SHP77 treated with DMSO at 0.1 percent for 48 hours (cell line): Measurements from ENCODE around the gene CPVL.

Experiments used
- DNase-seq: peaks from one replicate; lab custom pipeline; 2025; lab: John Stamatoyannopoulos, UW

The CPVL gene

DNA sequence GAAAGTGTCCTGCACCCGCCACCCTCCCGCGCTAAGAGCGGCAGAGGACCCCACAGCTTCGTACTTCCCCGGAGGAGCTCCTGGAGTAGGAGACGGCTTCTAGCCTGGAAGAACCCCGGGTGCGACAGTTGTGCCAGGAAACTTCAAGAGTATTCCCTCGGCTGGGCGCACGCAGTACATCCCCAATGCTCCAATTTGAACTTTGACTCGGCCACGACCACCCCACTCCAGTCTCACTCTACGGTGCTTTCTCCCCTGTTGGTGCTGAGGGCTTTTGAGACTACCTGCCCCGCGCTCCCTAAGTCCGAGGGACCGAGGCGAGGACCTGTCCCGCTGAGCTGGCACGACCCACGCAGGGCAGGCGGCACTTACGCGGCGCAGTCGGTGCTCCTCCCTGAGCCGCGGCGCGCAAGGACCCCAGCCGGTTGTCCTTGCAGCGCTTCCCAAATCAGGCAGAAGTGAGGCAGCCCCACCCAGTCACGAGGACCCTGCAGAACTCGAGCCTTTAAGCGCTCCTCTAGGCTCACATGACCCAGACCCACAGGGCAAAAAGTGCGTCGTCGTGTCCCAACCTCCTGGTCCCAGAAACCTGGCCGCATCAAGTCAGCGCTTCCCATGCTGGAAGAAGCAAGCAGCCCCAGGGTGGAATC is at the start of gene CPVL:
Gene CPVL (minus strand): TSS at position 481 of the 650 bp plus-strand sequence. CDS start 25,476 bp downstream, outside the sequence.
- peak; percentile 51 for DNase-seq

DNA sequence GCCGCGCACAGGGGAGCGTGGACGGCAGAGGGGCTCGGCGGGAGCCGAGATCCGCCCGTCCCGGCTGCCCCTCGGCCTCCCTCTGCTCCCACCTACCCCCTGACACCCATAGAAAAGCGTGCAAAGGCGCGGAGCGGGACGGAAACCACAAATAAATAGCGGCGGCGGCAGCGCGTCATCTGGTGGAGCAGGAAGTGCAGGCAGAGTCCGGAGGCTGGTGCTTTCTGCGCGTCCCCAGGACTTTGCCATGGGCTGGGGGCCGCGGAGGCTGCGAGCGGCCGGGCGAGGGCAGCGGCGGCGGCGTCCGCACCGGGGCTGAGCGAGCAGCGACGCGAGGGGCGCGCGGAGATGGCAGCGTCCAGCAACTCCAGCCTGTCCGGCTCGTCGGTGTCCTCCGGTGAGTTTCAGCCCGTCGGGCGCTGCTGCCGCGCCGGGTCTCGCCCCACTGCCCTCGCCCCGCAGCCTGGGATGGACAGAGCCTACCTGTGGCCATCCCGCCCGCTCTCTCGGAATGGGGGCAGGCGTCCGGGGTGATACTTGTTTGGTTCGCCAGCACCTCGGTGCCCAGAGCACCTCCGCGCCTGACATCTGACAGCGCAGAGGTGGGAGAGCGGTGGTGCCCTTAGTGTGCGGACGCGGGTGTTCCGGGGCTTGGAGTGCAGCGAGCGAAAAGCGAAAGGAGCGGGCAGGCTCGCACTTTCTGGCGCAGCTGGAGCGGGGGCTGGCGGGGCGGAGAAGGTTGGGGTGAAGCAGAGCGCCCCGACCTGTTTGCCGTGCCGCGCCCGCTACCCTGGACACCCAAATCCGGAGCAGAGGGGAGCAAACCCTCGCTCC is 48.5 kb upstream of the CPVL start, which contains the start of gene CHN2:
Gene CHN2 (plus strand): TSS at position 182 of the 834 bp plus-strand sequence.
- peak; percentile 72 for DNase-seq

DNA sequence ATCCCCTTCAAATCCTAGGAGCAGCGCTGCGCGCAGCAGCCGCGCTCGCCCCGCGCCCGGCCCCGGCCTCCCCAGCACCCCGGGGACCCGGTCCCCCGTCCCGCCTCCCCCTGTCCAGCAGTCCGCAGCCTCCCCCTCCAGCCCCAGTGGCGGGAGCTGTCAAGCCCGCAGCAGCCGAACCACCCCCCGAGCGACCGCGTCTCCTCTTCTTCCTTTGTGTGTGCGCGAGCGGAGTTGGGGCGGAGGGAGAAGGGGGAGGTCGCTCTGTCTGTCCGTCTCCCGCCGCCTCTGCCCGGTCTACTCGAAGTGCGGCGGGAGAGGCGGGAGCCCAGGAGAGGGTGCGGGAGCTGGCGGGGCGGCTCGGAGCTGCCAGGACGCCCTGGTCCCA is 47.9 kb upstream of the CPVL start:
- DNase-seq = no peak

DNA sequence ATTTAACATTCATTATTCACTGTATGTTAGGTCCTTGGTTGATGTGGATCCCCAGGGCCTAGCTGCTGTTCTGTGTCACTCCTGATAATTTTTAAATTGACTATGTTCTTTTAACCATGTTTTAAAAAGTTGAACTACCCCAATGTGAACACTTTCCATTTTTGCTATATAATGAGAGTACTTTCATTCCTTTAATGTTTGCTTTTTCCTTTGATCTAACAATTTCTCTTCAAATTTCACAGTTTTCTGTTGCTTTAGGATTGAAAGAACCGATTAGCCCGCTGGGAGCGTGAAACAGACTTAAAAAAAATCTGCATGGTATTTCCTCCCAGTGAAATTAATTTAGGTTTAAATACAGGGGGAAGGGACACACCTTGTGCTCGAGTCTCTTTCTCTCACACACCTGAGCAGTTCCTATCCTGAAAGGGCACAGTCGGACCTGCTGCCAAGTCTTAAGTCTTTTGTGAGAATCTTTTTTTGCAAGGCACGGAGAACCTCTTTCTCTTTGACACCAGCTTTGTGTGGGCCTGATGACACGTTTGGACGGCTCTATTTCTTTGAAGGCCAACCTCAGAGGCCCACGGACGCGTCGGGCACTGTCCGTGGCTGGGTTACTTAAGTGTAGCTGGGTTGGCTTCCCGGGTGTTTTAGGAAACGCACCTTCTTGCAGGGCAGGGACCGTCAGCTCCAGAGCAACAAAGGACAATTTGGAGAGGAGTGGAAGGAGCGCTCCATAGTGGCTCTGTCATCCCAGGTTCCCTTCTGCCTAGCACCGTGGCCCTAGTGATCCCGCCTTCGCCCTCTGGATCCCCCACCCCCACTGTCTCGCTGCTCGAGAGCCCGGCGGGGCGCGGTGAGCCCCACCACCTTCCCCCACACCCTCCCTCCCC is 47.2 kb upstream of the CPVL start:
- peak; percentile 39 for DNase-seq

DNA sequence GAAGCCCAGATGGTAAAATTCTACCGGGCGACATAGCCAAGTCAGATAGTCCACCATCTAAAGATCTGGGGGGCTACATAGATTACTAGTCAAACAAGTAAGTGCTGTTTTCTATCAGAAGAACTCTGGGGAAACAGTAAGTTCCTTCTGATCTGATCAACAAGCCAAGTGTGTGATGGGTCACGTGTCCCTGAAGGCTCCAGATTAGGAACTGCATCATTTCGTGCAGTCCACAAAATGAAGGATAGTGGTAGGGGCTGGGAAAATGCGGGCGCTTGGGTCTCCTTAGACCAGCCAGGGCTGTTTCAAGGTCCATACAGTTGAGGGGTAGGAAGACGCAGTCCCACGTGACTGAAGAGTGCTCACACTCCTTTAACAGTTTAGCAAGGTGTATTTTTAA is 46.5 kb upstream of the CPVL start:
- DNase-seq = no peak

DNA sequence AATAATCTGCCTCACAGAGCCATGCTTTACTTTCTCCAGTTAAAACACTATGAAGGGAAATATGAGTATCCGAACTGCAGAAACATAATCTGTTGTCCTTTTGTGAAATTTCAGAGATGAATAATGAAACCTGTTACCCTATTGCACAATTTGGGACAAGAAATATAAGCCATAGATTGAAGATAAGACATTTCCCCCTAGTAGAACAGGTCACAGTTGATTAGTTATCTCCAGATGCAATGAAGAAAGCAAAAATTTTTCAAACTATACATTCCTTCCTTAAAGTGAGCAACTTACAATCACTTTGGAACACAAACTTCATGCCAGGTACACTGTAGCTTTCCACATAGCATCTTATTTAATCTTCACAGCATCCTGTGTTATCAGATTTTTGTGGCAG is 46.0 kb upstream of the CPVL start:
- DNase-seq = no peak

DNA sequence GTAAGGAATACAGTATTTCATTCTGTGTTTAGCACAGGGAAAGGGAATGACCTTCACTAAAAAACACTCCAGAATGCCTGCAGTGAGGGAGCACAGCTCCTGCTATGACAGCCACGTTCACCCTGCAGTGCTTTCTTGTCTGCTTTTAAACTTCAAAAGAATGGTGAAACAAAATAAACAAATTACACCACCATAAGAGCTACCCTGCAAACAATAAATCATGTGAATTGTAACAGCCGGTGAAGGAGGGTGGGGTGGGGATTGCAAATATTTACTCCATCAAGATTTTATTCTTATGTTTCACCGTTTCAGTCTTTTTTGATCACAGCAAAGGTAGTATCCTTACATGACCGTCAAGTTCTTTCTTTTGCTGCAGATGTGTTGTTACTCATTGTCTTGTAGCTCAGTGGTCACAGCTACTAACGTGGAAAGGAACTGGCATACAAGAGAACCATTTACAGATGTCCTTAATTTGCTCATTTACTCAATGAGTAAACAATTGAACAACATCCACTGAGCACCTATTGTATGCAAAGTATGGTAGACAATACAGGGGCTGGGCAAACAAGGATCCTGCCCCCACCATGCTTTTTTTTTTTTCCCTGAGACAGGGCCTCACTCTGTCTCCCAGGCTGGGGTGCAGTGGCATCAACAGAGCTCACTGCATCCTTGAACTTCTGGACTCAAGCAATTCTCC is 44.2 kb upstream of the CPVL start:
- DNase-seq = peak; percentile 40

DNA sequence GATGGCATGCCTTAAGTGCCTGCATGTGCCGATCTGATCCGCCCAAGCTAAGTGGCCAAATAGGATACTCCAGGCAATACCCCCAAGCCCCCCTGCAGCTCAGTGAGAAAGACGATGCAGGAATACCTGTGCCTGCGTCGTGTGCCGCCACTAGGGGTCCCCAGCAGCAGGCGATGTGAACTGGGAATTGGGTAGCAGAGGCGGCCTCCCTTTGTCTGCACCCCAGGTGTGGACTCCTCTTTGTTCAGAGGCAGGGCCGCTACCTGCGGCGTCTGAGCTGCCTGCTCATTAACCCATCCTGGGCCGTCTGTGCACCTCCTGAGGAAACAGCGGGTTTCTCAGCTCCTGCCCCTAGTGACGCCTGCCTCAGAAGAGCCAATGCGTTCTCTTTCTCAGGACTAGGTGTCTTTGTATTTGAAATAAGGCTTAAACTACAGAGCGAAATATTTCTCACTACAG is 43.4 kb upstream of the CPVL start:
- DNase-seq = peak; percentile 87

DNA sequence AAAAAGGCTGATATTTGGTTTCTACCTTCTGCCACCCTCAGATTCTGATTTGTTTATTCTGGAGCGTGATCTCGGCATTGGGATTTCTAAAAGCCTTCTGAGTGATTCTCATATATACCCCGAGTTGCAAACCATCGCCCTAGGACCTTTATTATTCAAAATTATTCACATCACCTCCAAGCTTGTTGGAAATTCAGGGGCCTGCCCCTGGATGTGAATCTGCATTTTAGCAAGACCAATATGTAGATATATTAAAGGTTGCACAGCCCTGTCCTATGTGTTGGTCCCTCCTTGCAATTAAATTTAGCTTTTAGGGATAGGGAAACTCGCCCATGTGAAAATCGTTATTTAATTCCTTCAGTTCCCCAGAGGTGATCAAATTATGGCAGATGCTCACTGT is 39.3 kb upstream of the CPVL start:
- DNase-seq = no peak

DNA sequence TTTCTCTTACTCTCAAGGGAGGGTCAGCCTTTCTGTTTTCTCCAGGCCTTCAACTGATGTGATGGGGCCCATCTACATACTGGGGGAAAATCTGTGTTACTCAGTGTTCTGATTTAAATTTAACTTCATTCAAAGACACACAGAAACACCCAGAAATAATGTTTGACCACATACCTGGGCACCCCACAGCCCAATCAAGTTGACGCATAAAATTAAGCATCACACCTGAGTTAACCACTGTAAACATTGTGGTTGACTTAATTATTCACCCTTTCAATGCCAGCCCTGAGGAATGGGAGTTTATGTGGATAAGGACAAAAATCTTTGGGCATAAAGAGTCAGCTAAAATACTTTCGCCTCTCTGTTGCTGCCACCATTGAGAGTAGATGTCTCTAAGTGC is 38.3 kb upstream of the CPVL start:
- DNase-seq = no peak

DNA sequence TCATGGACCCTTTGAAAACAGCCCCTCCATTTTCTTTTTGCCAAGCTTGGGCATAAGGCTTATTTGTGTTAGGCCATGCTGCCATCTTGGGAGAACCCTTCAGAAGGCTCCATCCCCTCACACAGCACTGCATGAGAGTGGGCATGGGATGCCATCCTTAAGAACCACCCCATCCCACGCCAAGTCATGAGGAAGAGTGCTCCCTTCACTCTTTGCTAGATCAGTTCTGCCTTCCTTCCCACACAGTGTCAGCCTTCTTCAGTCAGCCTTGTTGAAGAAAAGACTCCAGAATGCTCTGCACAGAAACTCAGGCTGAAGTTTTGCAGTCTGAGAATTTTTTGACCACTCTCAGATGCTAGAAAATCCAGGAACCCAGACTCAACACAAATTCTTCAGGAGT is 32.8 kb upstream of the CPVL start:
- DNase-seq = no peak

DNA sequence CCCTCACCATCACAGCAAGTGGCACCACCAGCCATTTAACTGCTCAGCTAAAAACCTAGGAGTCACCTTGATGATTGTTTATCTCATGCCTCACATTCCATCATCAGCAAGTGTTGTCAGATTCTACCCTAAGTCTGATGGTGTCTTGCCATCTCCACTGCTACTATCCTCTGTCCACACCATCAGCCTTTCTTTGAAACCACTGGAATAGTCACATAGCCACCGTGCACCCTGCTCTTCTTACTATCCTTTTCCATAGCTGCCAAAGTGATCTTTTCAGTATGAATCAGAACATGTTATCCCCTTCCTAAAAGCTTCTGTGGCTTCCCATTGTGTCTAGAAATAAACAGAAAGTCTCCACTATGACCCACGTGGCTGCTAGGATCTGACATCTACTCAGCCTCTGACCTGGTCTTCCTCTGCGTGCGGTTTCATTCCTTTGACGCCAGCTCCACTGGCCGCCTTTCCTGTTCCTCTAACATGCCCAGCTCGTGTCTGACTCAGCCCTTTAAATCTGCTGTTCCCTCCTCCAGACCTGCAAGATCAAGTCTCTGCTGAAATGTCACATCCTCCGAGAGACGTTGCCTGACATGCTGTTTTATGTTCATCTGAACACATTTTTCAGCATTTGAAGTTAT is 31.7 kb upstream of the CPVL start:
- no peak for DNase-seq

DNA sequence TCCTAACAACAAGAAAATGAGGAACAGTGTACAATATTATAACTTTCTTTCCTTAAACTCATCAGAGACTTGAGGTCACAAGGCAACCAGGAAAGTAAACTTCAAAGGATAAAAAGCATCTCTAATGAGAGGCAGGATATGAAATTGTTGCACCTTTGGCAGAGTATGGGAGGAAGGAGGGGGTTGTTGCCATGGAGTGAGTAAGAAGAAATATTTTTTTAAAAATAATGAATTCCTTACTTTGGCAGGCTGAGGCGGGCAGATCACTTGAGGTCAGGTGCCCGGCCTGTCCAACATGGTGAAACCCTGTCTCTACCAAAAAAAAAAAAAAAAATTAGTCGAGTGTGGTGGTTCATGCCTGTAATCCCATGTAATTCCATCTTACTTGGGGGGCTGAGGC is 27.1 kb upstream of the CPVL start:
- DNase-seq = no peak

DNA sequence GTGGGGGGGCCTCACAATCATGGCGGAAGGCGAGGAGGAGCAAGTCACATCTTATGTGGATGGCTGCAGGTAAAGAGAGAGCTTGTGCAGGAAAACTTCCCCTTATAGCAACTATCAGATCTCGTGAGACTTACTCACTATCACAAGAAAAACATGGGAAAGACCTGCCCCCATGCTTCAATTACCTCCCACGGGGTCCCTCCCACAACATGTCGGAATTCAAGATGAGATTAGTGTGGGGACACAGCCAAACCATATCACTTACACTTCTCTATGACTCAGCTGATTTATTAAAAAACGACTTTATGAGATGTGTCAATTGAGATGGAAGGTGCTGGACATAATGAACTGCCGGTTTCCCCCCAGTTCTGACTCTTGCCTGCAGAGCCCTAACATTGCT is 24.4 kb upstream of the CPVL start:
- DNase-seq = no peak

DNA sequence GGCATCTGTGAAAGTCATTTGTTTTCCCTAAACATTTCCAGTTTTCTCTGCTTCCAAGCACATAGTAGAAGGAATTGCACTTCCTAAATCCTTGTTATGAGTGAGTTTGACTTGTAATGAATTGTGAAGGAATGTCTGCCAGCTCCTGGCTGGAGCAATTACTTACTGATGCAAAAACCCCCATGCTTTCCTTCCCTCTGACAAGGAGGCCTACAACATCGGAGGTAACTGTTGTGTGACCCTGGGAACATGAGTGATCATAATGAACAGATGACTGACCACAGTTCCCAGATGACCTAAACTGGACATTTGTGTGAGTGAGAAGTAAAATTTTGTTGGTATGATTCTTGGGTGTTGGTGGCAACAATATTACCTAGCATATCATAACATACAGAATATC is 21.4 kb upstream of the CPVL start:
- DNase-seq = no peak

DNA sequence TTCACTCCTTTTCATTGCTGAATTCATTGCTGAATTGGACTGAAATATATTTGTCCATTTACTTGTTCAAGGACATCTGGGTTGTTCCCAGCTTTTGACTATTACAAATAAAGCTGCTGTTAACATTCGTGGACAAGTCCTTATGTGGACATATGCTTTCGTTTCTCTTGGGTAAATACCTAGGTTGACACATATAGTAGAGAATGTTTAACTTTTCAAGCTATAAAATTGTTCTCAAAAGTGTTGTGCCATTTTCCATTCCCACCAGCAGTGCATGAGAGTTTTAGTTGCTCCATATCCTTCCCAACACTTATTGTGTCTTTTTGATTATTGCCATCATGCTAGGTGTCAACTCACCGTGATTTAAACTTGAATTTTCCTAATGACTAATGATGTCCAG is 17.5 kb upstream of the CPVL start:
- DNase-seq = no peak

DNA sequence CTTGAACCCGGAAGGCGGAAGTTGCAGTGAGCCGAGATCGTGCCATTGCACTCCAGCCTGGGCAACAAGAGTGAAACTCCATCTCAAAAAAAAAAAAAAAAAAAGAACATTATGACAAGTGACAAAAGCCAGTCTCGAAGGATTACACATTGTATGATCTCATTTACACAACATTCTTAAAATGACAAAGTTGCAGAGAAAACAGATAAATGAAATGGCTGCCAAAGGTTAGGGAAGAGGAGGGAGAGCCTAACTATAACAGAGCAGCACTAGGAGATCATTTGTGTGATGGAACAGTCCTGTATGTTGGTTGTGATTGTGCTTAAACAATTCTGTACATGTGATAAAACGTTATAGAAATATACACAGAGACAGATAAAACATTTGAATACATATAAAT is 16.2 kb upstream of the CPVL start:
- no peak for DNase-seq

DNA sequence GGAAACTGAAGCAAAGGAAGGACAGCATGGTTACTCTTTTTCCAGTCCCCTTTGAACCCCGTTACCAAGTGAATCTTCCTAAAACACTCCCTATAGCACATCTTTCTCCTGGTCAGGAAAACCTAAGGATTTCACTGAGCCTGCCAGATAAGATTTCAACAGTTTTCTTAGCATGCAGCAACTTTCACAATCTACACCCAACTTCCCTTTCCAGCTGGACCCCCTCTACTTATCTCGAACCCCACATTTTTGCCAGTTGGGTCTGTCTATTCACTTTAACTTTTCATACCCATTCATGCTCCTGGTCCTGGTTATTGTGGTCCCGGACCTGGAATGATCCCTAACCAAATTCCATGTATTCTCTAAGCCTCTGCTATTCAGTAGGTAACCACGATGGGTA is 14.9 kb upstream of the CPVL start:
- no peak for DNase-seq

DNA sequence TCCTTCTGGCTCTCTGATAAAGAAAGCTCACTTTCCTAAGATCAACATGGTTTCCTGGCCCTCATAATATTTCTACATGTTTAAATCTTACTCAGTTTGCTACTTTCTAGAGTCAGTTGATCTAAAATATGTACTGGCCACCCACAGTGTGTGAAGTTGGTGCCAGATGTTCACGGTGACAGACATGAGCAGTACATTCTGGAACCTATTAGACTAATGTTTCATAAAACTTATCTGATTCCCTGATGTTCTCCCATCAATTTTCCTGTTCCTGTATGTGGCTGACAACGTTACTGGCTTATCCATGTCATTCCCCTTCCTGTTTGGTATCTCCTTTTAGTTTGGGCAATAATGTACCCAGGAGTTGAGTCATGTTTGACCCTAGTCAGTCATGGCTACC is 13.7 kb upstream of the CPVL start:
- no peak for DNase-seq

DNA sequence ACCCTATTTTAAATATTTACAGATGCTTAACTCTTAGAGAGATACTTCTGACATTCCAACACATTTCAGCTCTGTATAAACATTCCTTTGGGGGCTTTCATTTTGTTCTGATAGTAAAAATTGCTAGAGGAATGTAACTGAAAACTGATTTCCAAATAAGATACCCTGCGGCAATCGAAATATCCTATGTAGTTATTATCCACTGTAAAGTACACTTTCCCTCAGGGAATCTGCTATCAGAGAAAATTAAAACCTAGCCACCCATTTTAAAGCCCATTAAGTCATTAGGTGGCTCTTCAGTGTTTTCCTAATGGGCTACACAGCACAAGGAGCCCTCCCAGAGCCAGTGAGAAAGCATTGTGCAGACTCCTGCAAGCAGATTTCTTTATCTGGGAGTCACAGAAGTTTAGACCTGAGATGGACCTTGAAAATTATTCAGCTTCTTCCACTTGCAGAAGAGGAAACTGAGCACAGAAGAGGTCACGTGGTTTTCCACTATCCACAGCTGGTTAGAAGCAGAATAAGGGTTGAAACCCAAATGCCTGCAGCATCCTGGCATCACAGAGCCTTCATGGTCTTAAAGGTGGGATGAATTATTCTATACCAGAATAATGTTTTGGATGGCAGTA is 12.6 kb upstream of the CPVL start:
- no peak for DNase-seq

DNA sequence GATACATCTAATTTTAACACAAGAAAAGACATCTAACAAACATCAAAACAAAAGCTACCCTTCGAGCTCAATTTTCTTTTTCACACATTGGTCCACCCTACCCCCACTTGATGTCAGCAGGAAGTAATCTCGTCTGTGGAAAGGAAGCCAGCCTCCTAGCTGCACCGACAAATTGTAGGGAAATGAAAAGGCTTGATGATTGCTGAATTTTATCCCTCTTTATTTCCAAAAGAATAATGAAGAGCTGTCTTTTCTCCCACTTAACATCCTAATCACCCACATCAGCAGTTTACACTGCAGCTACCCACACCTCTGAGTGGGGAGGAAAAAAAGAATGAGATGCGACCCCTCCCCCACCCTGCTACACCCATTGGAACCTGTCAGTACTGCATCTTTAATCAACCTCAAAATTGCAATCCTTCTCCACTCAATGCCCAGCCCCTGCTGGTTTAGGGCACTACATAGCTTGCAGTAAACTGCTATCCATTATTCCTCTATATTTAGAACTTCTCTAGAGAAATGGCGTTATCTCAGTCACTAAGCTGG is 10.6 kb upstream of the CPVL start:
- DNase-seq = no peak
